HG03432 (cell line): ENCODE measurements around the gene TMCO6.
"Not testable (repeated sequence)": the region's sequence is repeated elsewhere in the genome, so short reads cannot be mapped to it uniquely, and the experiment has no call there.

Experiments
- ATAC-seq: cut with Tn5 transposase; IDR thresholded peaks from one replicate; pipeline ENCODE4 v1.9.1; 2021; ENCODE audit warnings: mild to moderate bottlenecking, moderate library complexity; ENCODE audit not compliant: unreplicated experiment

TMCO6 gene

GRCh38 chr5:140630292-140631035 lies 8.8 kb upstream of the TMCO6 start:
- ATAC-seq: no peak

- ATAC-seq: no peak
These were observed 8.2 kb upstream of the TMCO6 start for GRCh38 chr5:140631036-140631417.

- peak; percentile 49 for ATAC-seq
These were observed 7.4 kb upstream of the TMCO6 start for GRCh38 chr5:140631831-140632365.

- peak; percentile 61 for ATAC-seq
These were observed 6.8 kb upstream of the TMCO6 start for GRCh38 chr5:140632366-140633020.

GRCh38 chr5:140633021-140633471 lies 6.2 kb upstream of the TMCO6 start, which contains the start of gene CD14:
TSS of gene CD14 (minus strand) at chr5:140633175. CDS start at chr5:140633071, 104 bp downstream.
- peak; percentile 13 for ATAC-seq

- ATAC-seq: no peak
These were observed 5.8 kb upstream of the TMCO6 start for GRCh38 chr5:140633501-140633900.

- ATAC-seq: no peak
These were observed 5.1 kb upstream of the TMCO6 start for GRCh38 chr5:140634103-140634502.

- no peak for ATAC-seq
These were observed 3.7 kb upstream of the TMCO6 start for GRCh38 chr5:140635291-140636257.

GRCh38 chr5:140637371-140638100 lies 1.7 kb upstream of the TMCO6 start:
- no peak for ATAC-seq

- ATAC-seq: not testable (repeated sequence)
These were observed 428 bp upstream of the TMCO6 start for GRCh38 chr5:140638898-140639147.

GRCh38 chr5:140641716-140642115 lies 2.5 kb downstream of the TMCO6 start:
- no peak for ATAC-seq

- no peak for ATAC-seq
These were observed 3.5 kb downstream of the TMCO6 start for GRCh38 chr5:140642718-140643117.

- ATAC-seq: no peak
These were observed 7.8 kb downstream of the TMCO6 start for GRCh38 chr5:140647042-140647419.

- ATAC-seq: no peak
These were observed 19.6 kb downstream of the TMCO6 start for GRCh38 chr5:140658870-140659269.

GRCh38 chr5:140660371-140660770 lies 21.1 kb downstream of the TMCO6 start:
- not testable (repeated sequence) for ATAC-seq

GRCh38 chr5:140664030-140664358 lies 24.7 kb downstream of the TMCO6 start:
- no peak for ATAC-seq

- ATAC-seq: peak; percentile 98
These were observed 25.3 kb downstream of the TMCO6 start, which contains the start of gene WDR55 for GRCh38 chr5:140664359-140665119. TSS of gene WDR55 (plus strand) at chr5:140664904. CDS start at chr5:140664913, 9 bp downstream.

- ATAC-seq: not testable (repeated sequence)
These were observed 31.8 kb downstream of the TMCO6 start for GRCh38 chr5:140671035-140671434.

GRCh38 chr5:140671472-140672125 lies 32.3 kb downstream of the TMCO6 start:
- ATAC-seq: no peak
